Measurements from ENCODE around the gene SLC9B2.

GRCh38 chr4:103012551-103012950, 64.0 kb downstream of the SLC9B2 start:
- TF ChIP-seq POLR2A (IDR thresholded peaks at IDR 0.05) (no peak), CTCF (IDR thresholded peaks at IDR 0.05) (no peak)

All from Peyer's patch (tissue), 4 donors.